Mesendoderm (in vitro differentiated cells): ENCODE results near the gene PCSK5.

ENCODE experiments used
- DNase-seq: peaks from one replicate; pipeline ENCODE4 v3.0.0; 2013
- H2AK5ac ChIP-seq: 2 replicates; pipeline ENCODE4 v1.6.1; 2013; ENCODE audit warnings: low read length, inconsistent platforms
- H2BK120ac ChIP-seq: 2 replicates; pipeline ENCODE4 v1.6.1; 2013; ENCODE audit warnings: low read depth, mild to moderate bottlenecking, low read length, moderate library complexity, mixed read lengths
- H2BK15ac ChIP-seq: replicated peaks from 2 replicates; pipeline ENCODE4 v1.6.1; 2013; ENCODE audit warnings: low read depth, mild to moderate bottlenecking, moderate library complexity
- H2BK5ac ChIP-seq: 2 replicates; pipeline ENCODE4 v1.6.1; 2013; ENCODE audit warnings: low read length, inconsistent platforms
- H3K18ac ChIP-seq: 2 replicates; pipeline ENCODE4 v1.6.1; 2013; ENCODE audit warnings: mild to moderate bottlenecking, low read length, mixed read lengths
- H3K23ac ChIP-seq: one replicate; pipeline ENCODE4 v1.6.1; 2013; ENCODE audit warnings: low read length
- H3K27ac ChIP-seq: 2 replicates; pipeline ENCODE4 v1.5.1; 2013; ENCODE audit warnings: low read depth, mild to moderate bottlenecking, inconsistent platforms, low read length, moderate library complexity
- H3K27me3 ChIP-seq: 2 replicates; pipeline ENCODE4 v1.6.1; 2013; ENCODE audit warnings: low read length, control low read depth, mild to moderate bottlenecking, inconsistent platforms; ENCODE audit not compliant: insufficient read depth, poor library complexity
- H3K36me3 ChIP-seq: 2 replicates; pipeline ENCODE4 v1.6.1; 2013; ENCODE audit warnings: low read length, inconsistent platforms; ENCODE audit not compliant: control insufficient read depth, insufficient read depth
- H3K4ac ChIP-seq: one replicate; pipeline ENCODE4 v1.6.1; 2013; ENCODE audit warnings: low read depth, mild to moderate bottlenecking, low read length, moderate library complexity
- H3K4me1 ChIP-seq: 2 replicates; pipeline ENCODE4 v1.6.1; 2013; ENCODE audit warnings: low read depth, low read length, inconsistent platforms; ENCODE audit not compliant: control insufficient read depth
- H3K4me2 ChIP-seq: 2 replicates; pipeline ENCODE4 v1.6.1; 2013; ENCODE audit warnings: low read length
- H3K4me3 ChIP-seq: 2 replicates; pipeline ENCODE4 v1.5.1; 2013; ENCODE audit warnings: mild to moderate bottlenecking, low read length
- H3K56ac ChIP-seq: one replicate; pipeline ENCODE4 v1.6.1; 2013; ENCODE audit warnings: low read length
- H3K79me1 ChIP-seq: 2 replicates; pipeline ENCODE4 v1.6.1; 2013; ENCODE audit warnings: low read length, inconsistent platforms
- H3K79me2 ChIP-seq: 2 replicates; pipeline ENCODE4 v1.6.1; 2013; ENCODE audit warnings: mild to moderate bottlenecking, low read length; ENCODE audit not compliant: control insufficient read depth, insufficient read depth
- H3K9ac ChIP-seq: 2 replicates; pipeline ENCODE4 v1.6.1; 2013; ENCODE audit warnings: low read length, inconsistent platforms
- H4K5ac ChIP-seq: one replicate; pipeline ENCODE4 v1.6.1; 2013; ENCODE audit warnings: low read length
- H4K8ac ChIP-seq: one replicate; pipeline ENCODE4 v1.6.1; 2013; ENCODE audit warnings: low read depth, mild to moderate bottlenecking, control low read depth, low read length, moderate library complexity
- WGBS: extraction: QIAGEN DNeasy Blood & Tissue Kit; methylation state at CpG from one replicate; pipeline ENCODE4 v1.1.7; 2013; ENCODE audit warnings: low lambda C conversion rate, missing lambda C conversion rate; ENCODE audit not compliant: insufficient coverage; ENCODE audit errors: extremely low coverage; 5-methylcytosine and 5-hydroxymethylcytosine counted together

Gene PCSK5

GRCh38 chr9:76161541-76161940, 271.1 kb downstream of the PCSK5 start:
- Histone ChIP-seq H3K27ac (no peak overlapping the region), H3K4ac (no peak overlapping the region), H4K5ac (no peak overlapping the region), H3K79me2 (no peaks in the 10 kb centered on the region), H3K9ac (no peak overlapping the region), H4K8ac (no peak overlapping the region), H2BK15ac (no peak overlapping the region), H3K4me1 (no peaks in the 10 kb centered on the region), H3K27me3 (no peaks in the 10 kb centered on the region), H3K56ac (no peak overlapping the region), H3K4me2 (no peak overlapping the region), H3K18ac (no peak overlapping the region), H3K36me3 (no peaks in the 10 kb centered on the region), H3K23ac (no peak overlapping the region), H2AK5ac (no peak overlapping the region), H3K79me1 (no peaks in the 10 kb centered on the region), H3K4me3 (no peak overlapping the region), H2BK120ac (no peak overlapping the region), H2BK5ac (no peak overlapping the region)
- peak; percentile 68 for DNase-seq
- no CpG with 5 or more reads among the region's 13 CpGs for WGBS

GRCh38 chr9:76162086-76162730, 271.7 kb downstream of the PCSK5 start:
- H3K23ac ChIP-seq = no peak overlapping the region
- H3K79me2 ChIP-seq = no peaks in the 10 kb centered on the region
- no peak overlapping the region for H3K9ac ChIP-seq
- no CpG with 5 or more reads among the region's 4 CpGs for WGBS
- H3K56ac ChIP-seq = no peak overlapping the region
- no peaks in the 10 kb centered on the region for H3K4me1 ChIP-seq
- no peaks in the 10 kb centered on the region for H3K79me1 ChIP-seq
- H3K18ac ChIP-seq = no peak overlapping the region
- no peak overlapping the region for H2AK5ac ChIP-seq
- H3K4ac ChIP-seq = no peak overlapping the region
- no peak overlapping the region for H3K4me2 ChIP-seq
- no peaks in the 10 kb centered on the region for H3K36me3 ChIP-seq
- H2BK5ac ChIP-seq = no peak overlapping the region
- H4K5ac ChIP-seq = no peak overlapping the region
- H3K4me3 ChIP-seq = no peak overlapping the region
- H3K27ac ChIP-seq = no peak overlapping the region
- H3K27me3 ChIP-seq = no peaks in the 10 kb centered on the region
- H2BK15ac ChIP-seq = no peak overlapping the region
- H4K8ac ChIP-seq = no peak overlapping the region
- no peak overlapping the region for H2BK120ac ChIP-seq
- no peak for DNase-seq

GRCh38 chr9:76162751-76163500, 272.5 kb downstream of the PCSK5 start:
- no peak overlapping the region for H2BK5ac ChIP-seq
- no peaks in the 10 kb centered on the region for H3K79me2 ChIP-seq
- no peak overlapping the region for H3K23ac ChIP-seq
- H2AK5ac ChIP-seq = no peak overlapping the region
- H3K56ac ChIP-seq = no peak overlapping the region
- H3K27me3 ChIP-seq = no peaks in the 10 kb centered on the region
- no peak overlapping the region for H2BK120ac ChIP-seq
- H4K8ac ChIP-seq = no peak overlapping the region
- no peaks in the 10 kb centered on the region for H3K79me1 ChIP-seq
- no peak overlapping the region for H4K5ac ChIP-seq
- no peak overlapping the region for H3K18ac ChIP-seq
- DNase-seq = no peak
- no CpG with 5 or more reads among the region's 11 CpGs for WGBS
- no peak overlapping the region for H2BK15ac ChIP-seq
- H3K4me1 ChIP-seq = no peaks in the 10 kb centered on the region
- H3K27ac ChIP-seq = no peak overlapping the region
- no peak overlapping the region for H3K4ac ChIP-seq
- no peak overlapping the region for H3K9ac ChIP-seq
- H3K4me3 ChIP-seq = no peak overlapping the region
- H3K36me3 ChIP-seq = no peaks in the 10 kb centered on the region
- no peak overlapping the region for H3K4me2 ChIP-seq

- no CpG with 5 or more reads among the region's 2 CpGs for WGBS
- Histone ChIP-seq H3K79me2 (no peaks in the 10 kb centered on the region), H4K5ac (no peak overlapping the region), H2BK15ac (no peak overlapping the region), H3K4me3 (no peak overlapping the region), H2BK120ac (no peak overlapping the region), H3K56ac (no peak overlapping the region), H3K23ac (no peak overlapping the region), H3K9ac (no peak overlapping the region), H3K27ac (no peak overlapping the region), H2AK5ac (no peak overlapping the region), H3K4ac (no peak overlapping the region), H3K18ac (no peak overlapping the region), H3K4me2 (no peak overlapping the region), H3K79me1 (no peaks in the 10 kb centered on the region), H3K36me3 (no peaks in the 10 kb centered on the region), H3K4me1 (no peaks in the 10 kb centered on the region), H4K8ac (no peak overlapping the region), H2BK5ac (no peak overlapping the region), H3K27me3 (no peaks in the 10 kb centered on the region)
- no peak for DNase-seq
These were observed 276.1 kb downstream of the PCSK5 start for GRCh38 chr9:76166526-76166925.

- DNase-seq = no peak
- H3K4me1 ChIP-seq = peaks cover 5% of the 10 kb centered on the region
- H2BK120ac ChIP-seq = no peak overlapping the region
- H3K27me3 ChIP-seq = no peaks in the 10 kb centered on the region
- H3K9ac ChIP-seq = no peak overlapping the region
- H3K4me3 ChIP-seq = no peak overlapping the region
- H2AK5ac ChIP-seq = no peak overlapping the region
- no peak overlapping the region for H4K8ac ChIP-seq
- H3K27ac ChIP-seq = no peak overlapping the region
- no peaks in the 10 kb centered on the region for H3K36me3 ChIP-seq
- no peaks in the 10 kb centered on the region for H3K79me1 ChIP-seq
- H4K5ac ChIP-seq = no peak overlapping the region
- no CpG with 5 or more reads among the region's 1 CpG for WGBS
- H3K4me2 ChIP-seq = no peak overlapping the region
- no peak overlapping the region for H3K18ac ChIP-seq
- H3K79me2 ChIP-seq = no peaks in the 10 kb centered on the region
- H2BK15ac ChIP-seq = no peak overlapping the region
- no peak overlapping the region for H3K23ac ChIP-seq
- no peak overlapping the region for H2BK5ac ChIP-seq
- no peak overlapping the region for H3K56ac ChIP-seq
- H3K4ac ChIP-seq = no peak overlapping the region
These were observed 285.7 kb downstream of the PCSK5 start for GRCh38 chr9:76176171-76176570.
